ENCODE data around the gene FAM50A.
A peak's percentile ranks its signal among the peaks of the same experiment; 100 is the strongest.
"Not testable (repeated sequence)": the region's sequence is repeated elsewhere in the genome, so short reads cannot be mapped to it uniquely, and the experiment has no call there.

Gene FAM50A

GRCh38 chrX:154486052-154486395, 42.1 kb downstream of the FAM50A start:
- DNase-seq: peak in 2 of 3 donors; percentile 30 to 43

- DNase-seq: peak; percentile 31 to 81 (median 61)
Observed at GRCh38 chrX:154486396-154487207, 42.7 kb downstream of the FAM50A start, which contains the start of gene UBL4A. UBL4A (minus strand) TSS chrX:154486615; CDS start chrX:154486584, 31 bp downstream.

DNA sequence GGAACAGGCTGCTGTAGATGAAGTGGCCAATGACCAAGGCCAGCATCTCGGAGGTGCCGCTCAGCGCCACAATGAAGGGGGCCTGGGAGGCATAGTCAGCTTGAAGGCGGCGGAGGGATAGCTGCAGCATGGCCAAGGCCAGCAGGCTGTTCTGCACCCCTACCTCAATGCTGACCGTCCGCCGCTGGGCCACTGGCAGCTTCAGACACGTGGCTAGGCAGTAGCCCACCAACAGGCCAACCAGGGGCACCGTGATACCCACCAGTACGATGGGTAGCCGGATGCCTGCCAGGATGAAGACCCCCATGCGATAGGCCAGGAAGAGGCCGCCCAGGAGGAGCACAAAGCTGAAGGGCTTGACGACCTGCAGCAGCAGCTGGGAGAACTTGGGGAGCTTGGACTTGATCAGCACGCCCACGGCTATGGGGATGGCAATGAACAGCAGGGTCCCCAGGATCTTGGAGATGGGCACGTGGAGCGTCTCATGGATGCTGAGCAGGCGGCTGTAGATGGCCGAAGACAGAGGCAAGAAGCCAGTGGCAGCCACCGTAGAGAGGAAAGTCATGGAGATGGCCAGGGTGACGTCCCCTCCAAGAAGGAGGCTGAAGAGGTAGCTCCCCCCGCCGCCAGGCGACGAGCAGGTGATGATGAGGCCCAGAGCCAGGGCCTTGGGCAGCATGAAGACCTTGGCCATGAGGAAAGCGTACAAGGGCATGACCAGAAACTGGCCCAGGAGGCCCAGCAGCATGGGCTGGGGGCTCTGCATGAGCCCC, 43.8 kb downstream of the FAM50A start:
- no peak for DNase-seq

DNA sequence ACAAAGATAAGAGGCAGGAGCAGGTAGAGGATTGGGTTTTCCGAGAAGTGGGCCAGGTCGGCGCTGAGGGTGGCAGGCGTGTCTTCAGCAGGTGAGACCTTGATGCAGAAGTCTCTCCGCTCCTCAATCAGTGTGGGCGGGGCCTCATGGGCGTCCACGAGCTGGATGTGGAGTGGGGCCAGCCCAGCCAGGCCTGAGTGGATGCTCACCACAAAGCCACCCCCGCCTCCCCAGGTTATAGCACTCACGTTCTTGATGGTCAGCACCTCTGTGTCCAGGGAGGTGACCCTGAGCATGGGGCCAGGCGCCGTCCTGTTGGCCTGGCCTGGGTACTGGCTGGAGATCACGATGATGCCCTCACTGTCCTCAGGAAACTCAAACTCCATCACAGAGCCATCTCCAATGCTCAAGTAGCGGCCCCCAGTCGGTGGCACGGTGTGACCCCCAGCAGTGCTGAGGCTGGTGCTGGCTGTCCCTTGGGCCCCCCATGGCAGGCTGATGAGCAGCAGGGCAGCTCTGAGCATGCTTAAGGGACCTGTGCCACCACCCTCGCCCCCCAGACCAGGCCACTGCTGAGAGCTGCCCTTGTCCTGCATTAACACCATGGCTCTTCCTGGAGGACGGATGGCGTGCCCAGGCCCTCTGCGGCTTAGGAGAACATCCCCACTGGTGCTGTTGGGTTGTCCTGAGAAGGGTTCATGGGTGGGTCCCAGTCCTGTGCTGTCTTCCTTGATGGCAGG, 44.6 kb downstream of the FAM50A start:
- no peak for DNase-seq

GRCh38 chrX:154489182-154489581, 45.2 kb downstream of the FAM50A start:
- DNase-seq: no peak

DNA sequence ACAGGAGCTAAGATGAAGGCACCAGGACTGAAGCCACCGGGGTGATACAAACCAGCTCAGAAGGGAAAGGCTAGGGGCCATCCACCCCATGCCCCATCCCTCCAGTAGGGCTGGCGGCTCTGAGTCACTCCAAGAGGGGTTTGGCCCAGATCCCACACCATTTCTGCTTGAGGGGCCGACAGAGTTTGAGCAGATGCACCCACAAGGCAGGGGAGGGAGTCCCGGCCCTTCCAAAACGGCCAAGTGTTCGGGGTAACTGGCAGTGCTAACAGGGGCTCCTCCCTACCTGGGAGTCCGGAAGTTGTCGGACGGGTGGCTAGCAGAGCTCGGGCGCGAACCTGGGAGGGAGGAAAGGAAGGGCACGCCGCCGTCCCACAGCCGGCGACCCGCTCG, 46.1 kb downstream of the FAM50A start:
- DNase-seq: peak; percentile 45 to 55 (median 52)

GRCh38 chrX:154490414-154491083, 46.6 kb downstream of the FAM50A start, which contains the start of gene SLC10A3:
SLC10A3 (minus strand) TSS chrX:154490629; CDS start chrX:154488940, 1,689 bp downstream.
- DNase-seq: peak; percentile 92 to 96 (median 93)

DNA sequence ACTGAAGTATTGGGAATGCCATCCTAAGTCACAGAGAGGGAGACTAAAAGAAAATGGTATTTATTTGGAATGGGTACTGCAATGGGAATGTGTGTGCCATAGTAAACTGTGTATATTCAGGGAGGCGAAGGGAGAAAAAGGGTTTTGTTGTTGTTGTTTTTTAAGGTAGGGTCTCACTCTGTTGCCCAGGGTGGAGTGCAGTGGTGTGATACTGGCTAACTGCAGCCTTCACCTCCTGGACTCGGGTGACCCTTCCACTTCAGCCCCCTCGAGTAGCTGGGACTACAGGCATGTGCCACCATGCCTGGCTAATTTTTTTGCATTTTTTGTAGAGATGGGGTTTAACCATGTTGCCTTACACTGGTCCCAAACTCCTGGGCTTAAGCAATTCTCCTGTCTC, 50.8 kb downstream of the FAM50A start:
- DNase-seq: no peak

- DNase-seq: no peak
Observed at GRCh38 chrX:154495472-154495922, 51.6 kb downstream of the FAM50A start.

GRCh38 chrX:154496591-154497137, 52.7 kb downstream of the FAM50A start:
- not testable (repeated sequence) for DNase-seq
